Prostate gland (tissue), 2 donors: ENCODE results near the gene MRPL50.

Experiments
- CTCF ChIP-seq, 4 experiments: fragments of 200-600 bp in 2 of 4; fragments of 450-650 bp in 2 of 4; sonication (generic) in 2 of 4; IDR thresholded peaks; 1 replicate in 3 of 4; 2 replicates in 1 of 4; pipeline ENCODE4 v1.5.1; 2016 to 2019; ENCODE audit warnings: antibody characterized with exemption in 4 of 4, mild to moderate bottlenecking in 2 of 4, moderate library complexity in 2 of 4
- POLR2AphosphoS5 ChIP-seq: sonication (generic); formaldehyde crosslinking; IDR thresholded peaks from one replicate; pipeline ENCODE4 v1.6.1; 2017; ENCODE audit warnings: antibody characterized with exemption

GRCh38 chr9:101421653-101422065, 23.2 kb upstream of the MRPL50 start:
- TF ChIP-seq CTCF (IDR thresholded peaks at IDR 0.05): no peak
- no peak for TF ChIP-seq POLR2AphosphoS5
